Activated naive CD8-positive, alpha-beta T cell treated with anti-CD3 and anti-CD28 coated beads, Interleukin-2, amount 50 U/mL, for 24 hours (primary cell): Measurements from ENCODE around the gene CTNNBL1.

ENCODE experiments used
- ATAC-seq: fragments of 150-1000 bp; cut with Tn5 transposase; one replicate; pipeline ENCODE4 v1.10.0; 2021
- DNase-seq: peaks from one replicate; pipeline ENCODE4 v3.0.0; 2021
- H3K27ac Mint-ChIP-seq: one replicate; pipeline ENCODE4 v1.8.0; 2021; ENCODE audit warnings: mild to moderate bottlenecking, mixed read lengths
- H3K27me3 Mint-ChIP-seq: one replicate; pipeline ENCODE4 v1.8.0; 2021; ENCODE audit warnings: mixed read lengths
- H3K36me3 Mint-ChIP-seq: one replicate; pipeline ENCODE4 v1.8.0; 2021; ENCODE audit warnings: low read depth, mixed read lengths
- H3K4me1 Mint-ChIP-seq: one replicate; pipeline ENCODE4 v1.8.0; 2021; ENCODE audit warnings: mixed read lengths
- H3K4me3 Mint-ChIP-seq: one replicate; pipeline ENCODE4 v1.8.0; 2021; ENCODE audit warnings: mild to moderate bottlenecking, moderate library complexity, mixed read lengths
- H3K9me3 Mint-ChIP-seq: one replicate; pipeline ENCODE4 v1.8.0; 2021; ENCODE audit warnings: mixed read lengths

Gene CTNNBL1

GRCh38 chr20:37777988-37778659 is 84.3 kb downstream of the CTNNBL1 start:
- peaks cover 20% of the 10 kb centered on the region for H3K4me1 Mint-ChIP-seq
- no peak overlapping the region for H3K4me3 Mint-ChIP-seq
- no peak overlapping the region for H3K27ac Mint-ChIP-seq
- DNase-seq (no peak), ATAC-seq (no peak)
- peaks cover 37% of the 10 kb centered on the region for H3K36me3 Mint-ChIP-seq
- no peaks in the 10 kb centered on the region for H3K27me3 Mint-ChIP-seq
- H3K9me3 Mint-ChIP-seq = no peaks in the 10 kb centered on the region

GRCh38 chr20:37781626-37782025 is 87.8 kb downstream of the CTNNBL1 start:
- Mint-ChIP-seq H3K27me3 (no peaks in the 10 kb centered on the region), H3K4me3 (no peak overlapping the region)
- peak; percentile 66 for ATAC-seq

GRCh38 chr20:37786043-37786442 is 92.2 kb downstream of the CTNNBL1 start:
- Mint-ChIP-seq H3K27me3 (no peaks in the 10 kb centered on the region), H3K27ac (no peak overlapping the region), H3K36me3 (peaks cover 57% of the 10 kb centered on the region), H3K4me3 (no peak overlapping the region), H3K4me1 (peaks cover 7% of the 10 kb centered on the region), H3K9me3 (peaks cover 5% of the 10 kb centered on the region)
- ATAC-seq = no peak
- no peak for DNase-seq

More at GRCh38 chr20:37781626-37782025, 87.8 kb downstream of the CTNNBL1 start:
- H3K9me3 Mint-ChIP-seq = no peaks in the 10 kb centered on the region
- DNase-seq = no peak
- peaks cover 43% of the 10 kb centered on the region for H3K36me3 Mint-ChIP-seq
- H3K27ac Mint-ChIP-seq = no peak overlapping the region
- peaks cover 13% of the 10 kb centered on the region for H3K4me1 Mint-ChIP-seq

- no peaks in the 10 kb centered on the region for H3K27me3 Mint-ChIP-seq
- DNase-seq (no peak), ATAC-seq (no peak)
- no peaks in the 10 kb centered on the region for H3K4me1 Mint-ChIP-seq
- H3K27ac Mint-ChIP-seq = no peak overlapping the region
- no peak overlapping the region for H3K4me3 Mint-ChIP-seq
- H3K36me3 Mint-ChIP-seq = peaks cover 61% of the 10 kb centered on the region
- peaks cover 14% of the 10 kb centered on the region for H3K9me3 Mint-ChIP-seq
These were observed 95.6 kb downstream of the CTNNBL1 start for GRCh38 chr20:37789408-37789807.

- DNase-seq = no peak
- Mint-ChIP-seq H3K36me3 (peaks cover 61% of the 10 kb centered on the region), H3K27me3 (no peaks in the 10 kb centered on the region), H3K9me3 (peaks cover 14% of the 10 kb centered on the region), H3K4me1 (no peaks in the 10 kb centered on the region), H3K4me3 (no peak overlapping the region), H3K27ac (no peak overlapping the region)
- ATAC-seq = no peak
These were observed 97.1 kb downstream of the CTNNBL1 start for GRCh38 chr20:37790900-37791299.

GRCh38 chr20:37796121-37796520 is 102.3 kb downstream of the CTNNBL1 start:
- Mint-ChIP-seq H3K4me1 (no peaks in the 10 kb centered on the region), H3K36me3 (peaks cover 39% of the 10 kb centered on the region), H3K9me3 (peaks cover 9% of the 10 kb centered on the region), H3K27me3 (no peaks in the 10 kb centered on the region), H3K27ac (no peak overlapping the region), H3K4me3 (no peak overlapping the region)
- no peak for DNase-seq
- ATAC-seq = no peak

- H3K36me3 Mint-ChIP-seq = peaks cover 35% of the 10 kb centered on the region
- DNase-seq (no peak), ATAC-seq (no peak)
- no peak overlapping the region for H3K27ac Mint-ChIP-seq
- no peak overlapping the region for H3K4me3 Mint-ChIP-seq
- no peaks in the 10 kb centered on the region for H3K4me1 Mint-ChIP-seq
- no peaks in the 10 kb centered on the region for H3K27me3 Mint-ChIP-seq
- H3K9me3 Mint-ChIP-seq = peaks cover 6% of the 10 kb centered on the region
These were observed 102.9 kb downstream of the CTNNBL1 start for GRCh38 chr20:37796733-37797132.

- no peaks in the 10 kb centered on the region for H3K4me1 Mint-ChIP-seq
- H3K27ac Mint-ChIP-seq = no peak overlapping the region
- H3K4me3 Mint-ChIP-seq = no peak overlapping the region
- H3K36me3 Mint-ChIP-seq = peaks cover 30% of the 10 kb centered on the region
- DNase-seq = no peak
- H3K9me3 Mint-ChIP-seq = no peaks in the 10 kb centered on the region
- no peak for ATAC-seq
- H3K27me3 Mint-ChIP-seq = no peaks in the 10 kb centered on the region
These were observed 103.9 kb downstream of the CTNNBL1 start for GRCh38 chr20:37797669-37798175.

GRCh38 chr20:37798312-37798711 is 104.5 kb downstream of the CTNNBL1 start:
- Mint-ChIP-seq H3K4me3 (no peak overlapping the region), H3K9me3 (no peaks in the 10 kb centered on the region), H3K4me1 (peaks cover under 1% of the 10 kb centered on the region), H3K27ac (no peak overlapping the region), H3K36me3 (peaks cover 32% of the 10 kb centered on the region), H3K27me3 (no peaks in the 10 kb centered on the region)
- no peak for DNase-seq
- ATAC-seq = no peak

- Mint-ChIP-seq H3K36me3 (peaks cover 30% of the 10 kb centered on the region), H3K9me3 (no peaks in the 10 kb centered on the region), H3K4me3 (no peak overlapping the region), H3K27ac (no peak overlapping the region), H3K27me3 (no peaks in the 10 kb centered on the region), H3K4me1 (peaks cover 9% of the 10 kb centered on the region)
- ATAC-seq (no peak), DNase-seq (no peak)
These were observed 106.8 kb downstream of the CTNNBL1 start for GRCh38 chr20:37800618-37801017.

- Mint-ChIP-seq H3K36me3 (peaks cover 23% of the 10 kb centered on the region), H3K4me3 (no peak overlapping the region)
These were observed 108.1 kb downstream of the CTNNBL1 start for GRCh38 chr20:37801921-37802320.

GRCh38 chr20:37803438-37804307 is 109.8 kb downstream of the CTNNBL1 start:
- Mint-ChIP-seq H3K36me3 (peaks cover 21% of the 10 kb centered on the region), H3K27me3 (no peaks in the 10 kb centered on the region), H3K27ac (no peak overlapping the region), H3K4me3 (no peak overlapping the region), H3K9me3 (no peaks in the 10 kb centered on the region), H3K4me1 (peaks cover 11% of the 10 kb centered on the region)
- ATAC-seq = no peak
- DNase-seq = no peak

More at GRCh38 chr20:37801921-37802320, 108.1 kb downstream of the CTNNBL1 start:
- Mint-ChIP-seq H3K9me3 (no peaks in the 10 kb centered on the region), H3K27me3 (no peaks in the 10 kb centered on the region), H3K4me1 (peaks cover 11% of the 10 kb centered on the region), H3K27ac (no peak overlapping the region)
- DNase-seq = no peak
- ATAC-seq = no peak

- H3K4me1 Mint-ChIP-seq = peaks cover 11% of the 10 kb centered on the region
- peaks cover 29% of the 10 kb centered on the region for H3K36me3 Mint-ChIP-seq
- H3K9me3 Mint-ChIP-seq = no peaks in the 10 kb centered on the region
- DNase-seq (peak; percentile 6), ATAC-seq (no peak)
- H3K27me3 Mint-ChIP-seq = no peaks in the 10 kb centered on the region
- no peak overlapping the region for H3K4me3 Mint-ChIP-seq
- H3K27ac Mint-ChIP-seq = peak overlapping the region; percentile 19
These were observed 111.0 kb downstream of the CTNNBL1 start for GRCh38 chr20:37804584-37805566.
